ENCODE results near the gene SORL1.

Gene SORL1

DNA sequence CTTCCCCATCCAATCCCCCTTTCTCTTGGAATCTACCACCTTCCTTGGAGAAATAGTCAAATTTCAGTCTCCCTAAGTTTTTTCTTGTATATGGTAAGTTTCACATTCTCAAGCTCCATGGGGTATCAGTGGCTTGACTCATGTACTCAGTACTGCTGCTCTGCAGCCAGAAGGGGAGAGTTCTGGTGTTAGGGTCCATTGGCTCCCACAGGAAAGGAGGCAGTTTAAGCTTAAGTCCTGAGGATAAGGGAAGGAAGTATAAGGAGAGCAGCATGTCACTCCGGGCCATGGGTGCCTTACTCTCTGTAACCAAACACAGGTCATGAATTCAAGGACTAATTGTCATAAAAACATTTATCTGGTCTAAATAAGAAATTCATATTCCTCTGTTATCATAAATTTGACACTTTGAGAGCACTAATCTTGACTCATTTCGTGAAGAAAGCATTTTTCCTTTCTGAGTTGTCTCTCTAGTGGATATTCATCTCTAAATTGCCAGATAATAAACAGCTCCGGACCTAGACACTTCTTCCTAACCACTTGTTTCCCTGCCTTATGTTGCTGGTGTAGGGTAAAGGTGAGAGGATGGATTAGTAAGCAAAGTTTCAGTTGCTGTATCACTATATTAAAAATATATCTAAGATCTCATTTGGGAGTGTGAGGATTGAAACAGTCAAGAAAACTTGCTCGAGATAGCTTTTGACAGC, 20.1 kb upstream of the SORL1 start:
- peak; percentile 80 for DNase-seq

DNA sequence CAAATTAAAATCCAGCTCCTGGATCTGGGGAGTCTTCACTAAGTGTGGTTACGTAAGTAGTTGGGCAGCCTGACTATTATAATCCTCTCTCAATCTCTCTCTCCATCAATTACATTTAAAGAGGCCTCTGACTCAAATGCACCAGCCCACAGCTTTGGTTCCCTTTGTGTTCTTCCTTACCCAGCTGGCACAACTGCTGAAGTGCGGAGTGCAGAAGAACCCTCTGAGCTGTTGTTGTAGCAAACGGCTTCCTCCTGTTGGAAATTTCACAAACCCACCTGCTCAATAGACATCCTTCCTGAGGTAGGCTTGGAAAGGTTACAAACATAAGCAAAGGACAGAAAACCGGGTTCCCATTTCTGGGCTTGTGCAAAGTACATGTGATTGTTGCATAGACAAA, 17.0 kb upstream of the SORL1 start:
- DNase-seq: no peak

DNA sequence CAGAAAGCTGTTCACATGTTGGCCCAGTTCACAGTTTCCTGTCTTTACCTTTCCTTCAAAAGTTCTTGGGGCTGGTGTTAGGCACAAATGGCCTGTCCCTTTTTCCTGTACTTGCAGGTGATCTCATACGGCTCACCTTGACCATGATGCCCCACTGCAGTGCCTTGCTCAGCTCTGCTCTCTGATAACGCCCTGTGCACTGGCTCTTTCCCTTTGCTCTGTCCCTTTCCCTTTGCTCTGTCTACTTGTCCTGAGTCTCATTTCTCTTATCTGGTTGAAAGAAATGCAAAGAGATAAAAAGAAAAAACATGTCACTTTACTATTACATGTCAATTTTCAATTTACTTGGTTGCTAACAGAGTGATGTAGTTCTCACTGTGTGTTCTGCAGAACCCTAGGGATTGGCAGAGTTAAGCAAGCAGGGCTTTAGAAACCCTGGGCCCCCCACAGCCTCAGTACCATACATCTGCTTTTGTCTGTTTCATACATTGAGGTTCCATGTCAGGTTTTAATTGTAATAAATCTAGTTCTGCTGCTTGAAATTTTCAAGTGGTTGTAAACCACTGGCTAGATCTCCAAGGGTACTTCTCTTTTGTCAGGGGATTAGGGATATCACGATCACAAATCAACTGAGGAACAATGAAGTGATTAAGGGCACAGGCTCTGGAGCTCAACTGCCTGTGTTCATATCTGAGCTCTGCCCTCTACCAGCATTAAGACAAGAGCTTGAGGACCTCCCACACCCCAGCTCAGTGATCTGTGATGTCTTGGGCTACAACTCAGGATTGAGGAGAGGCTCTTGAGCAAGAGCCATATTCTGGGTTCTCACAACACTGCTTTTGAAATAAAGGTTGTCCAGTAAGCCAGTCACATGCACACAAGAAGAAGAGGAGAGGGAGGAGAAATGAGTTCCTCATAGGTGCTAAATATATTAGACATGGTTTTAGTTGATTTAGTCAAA, 16.3 kb upstream of the SORL1 start:
- DNase-seq: no peak

DNA sequence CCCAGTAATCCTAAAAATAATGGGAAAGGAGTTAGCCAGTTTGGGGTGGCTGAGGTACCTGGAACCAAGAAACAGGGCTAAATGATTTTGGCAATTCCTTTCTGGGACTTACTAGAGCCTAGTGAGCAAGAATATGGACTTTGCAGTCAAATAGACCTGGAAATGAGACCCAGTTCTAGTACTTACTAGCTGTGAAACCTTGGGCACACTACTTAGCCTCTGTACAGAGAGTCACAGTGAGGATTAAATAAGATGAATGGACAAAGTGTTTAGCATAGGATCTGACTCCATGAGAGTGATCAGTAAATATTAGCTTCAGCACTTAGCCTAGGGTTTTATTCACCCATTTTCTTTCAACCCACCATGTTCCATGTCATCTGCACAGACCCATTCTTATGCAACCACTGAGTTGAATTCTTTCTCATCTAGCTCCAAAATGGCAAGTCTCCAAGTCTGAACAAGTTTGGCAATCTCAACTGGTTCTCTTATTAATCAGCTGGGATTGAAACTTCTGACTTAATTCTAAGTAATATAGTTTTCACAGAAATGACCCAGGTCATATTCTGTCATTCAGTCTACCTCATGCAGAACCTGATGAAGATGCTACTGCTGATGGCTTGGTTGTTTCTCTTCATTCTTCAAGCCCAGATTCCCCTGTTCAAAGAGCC, 15.0 kb upstream of the SORL1 start:
- no peak for DNase-seq

DNA sequence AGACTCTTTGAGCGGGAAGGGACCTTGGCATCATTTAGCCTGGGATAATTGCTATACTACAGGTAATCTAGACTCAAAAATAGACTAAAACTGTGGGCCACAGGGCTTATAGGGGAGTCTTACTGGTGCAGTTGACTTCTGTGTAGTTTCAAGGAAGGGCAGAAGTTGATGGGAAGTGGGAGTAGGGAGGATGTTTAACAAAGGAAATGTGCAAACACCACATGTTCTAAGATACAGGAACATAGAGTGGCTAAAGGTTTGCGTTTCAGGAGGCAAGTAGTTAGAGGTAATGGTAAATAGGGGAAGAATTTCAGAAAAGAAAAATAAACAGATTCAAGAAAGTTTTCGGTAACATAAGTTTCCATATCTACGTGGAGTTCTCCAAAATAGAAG, 14.4 kb upstream of the SORL1 start:
- no peak for DNase-seq

DNA sequence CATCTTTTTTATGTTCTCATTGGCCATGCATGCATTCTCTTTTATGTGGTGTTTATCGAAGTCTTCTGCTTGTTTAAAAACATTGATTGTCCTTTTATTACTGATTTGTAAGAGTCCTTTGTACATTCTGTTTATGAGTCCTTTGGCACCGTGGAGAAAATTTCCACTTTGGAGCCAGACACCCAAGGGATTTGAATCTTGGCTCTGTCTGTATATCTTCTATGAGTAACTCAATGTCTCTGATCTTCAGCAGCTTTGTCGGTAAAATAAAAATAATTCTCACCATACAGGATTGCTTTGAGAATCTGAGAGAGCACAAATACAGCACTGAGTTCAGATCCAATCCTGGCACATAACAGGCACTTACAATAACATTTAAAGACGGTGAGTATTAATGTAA, 12.8 kb upstream of the SORL1 start:
- DNase-seq: no peak

DNA sequence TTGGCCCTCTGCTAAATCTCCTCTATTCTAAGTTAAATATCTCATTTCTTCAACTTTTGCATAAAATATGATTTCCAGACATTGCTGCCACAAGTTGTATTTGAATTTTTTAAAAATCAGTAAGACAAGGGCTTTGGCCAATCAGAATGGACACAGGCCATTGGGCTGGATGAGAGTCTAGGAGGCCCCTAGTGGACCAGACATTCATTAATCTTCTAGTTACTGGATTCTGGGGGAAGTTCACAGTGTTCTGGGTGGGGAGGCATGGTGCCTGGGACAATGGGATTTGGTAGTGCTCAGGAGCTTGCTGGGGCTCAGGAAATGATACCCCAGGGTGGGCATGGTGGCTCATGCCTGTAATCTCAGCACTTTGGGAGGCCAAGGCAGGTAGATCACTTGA, 12.4 kb upstream of the SORL1 start:
- no peak for DNase-seq

DNA sequence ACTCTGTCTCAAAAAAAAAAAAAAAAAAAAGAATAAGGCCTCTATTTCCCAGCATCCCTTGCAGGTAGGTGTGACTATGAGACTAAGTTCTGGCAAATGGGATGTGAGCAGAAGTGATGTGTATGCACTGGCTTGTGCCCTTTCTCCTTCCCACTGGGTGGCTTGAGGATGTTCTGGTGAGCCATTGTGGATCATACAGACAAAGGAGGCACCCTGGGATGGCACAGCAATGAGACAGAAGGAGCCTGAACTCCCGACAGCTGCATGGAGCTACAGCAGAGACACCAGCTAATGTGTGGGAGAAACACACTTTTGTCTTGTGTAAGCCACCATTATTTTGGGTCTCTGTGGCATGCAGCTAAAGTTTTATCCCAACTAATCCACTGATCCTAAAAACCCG, 10.6 kb upstream of the SORL1 start:
- DNase-seq: no peak

DNA sequence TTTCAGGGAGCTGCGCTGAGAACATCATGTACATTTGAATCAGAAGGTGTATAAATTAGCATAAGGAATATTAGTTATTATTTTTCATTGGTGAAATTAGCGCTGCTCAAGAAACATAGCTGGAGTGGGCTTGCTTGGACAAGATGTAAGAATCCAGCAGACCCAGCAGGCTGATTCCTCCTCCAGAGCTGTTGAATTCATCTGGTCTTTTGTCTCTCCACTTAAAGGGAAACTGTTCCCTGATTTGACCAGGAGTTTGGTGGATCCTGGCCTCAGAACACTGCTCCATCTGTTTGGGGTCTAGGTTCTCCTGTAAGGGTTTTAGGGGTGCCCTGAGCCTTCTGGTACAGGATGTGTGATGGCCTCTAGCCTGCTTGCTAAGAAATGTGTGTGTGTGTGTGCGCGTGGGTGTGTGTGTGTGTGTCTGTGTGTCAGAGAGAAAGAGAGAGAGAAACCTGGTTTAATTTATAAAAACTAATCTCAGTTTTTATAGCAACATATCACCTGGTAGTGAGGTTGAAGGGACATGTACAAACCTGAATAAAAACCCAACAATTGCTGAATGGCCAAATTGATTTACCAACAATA, 8.3 kb upstream of the SORL1 start:
- DNase-seq: no peak

DNA sequence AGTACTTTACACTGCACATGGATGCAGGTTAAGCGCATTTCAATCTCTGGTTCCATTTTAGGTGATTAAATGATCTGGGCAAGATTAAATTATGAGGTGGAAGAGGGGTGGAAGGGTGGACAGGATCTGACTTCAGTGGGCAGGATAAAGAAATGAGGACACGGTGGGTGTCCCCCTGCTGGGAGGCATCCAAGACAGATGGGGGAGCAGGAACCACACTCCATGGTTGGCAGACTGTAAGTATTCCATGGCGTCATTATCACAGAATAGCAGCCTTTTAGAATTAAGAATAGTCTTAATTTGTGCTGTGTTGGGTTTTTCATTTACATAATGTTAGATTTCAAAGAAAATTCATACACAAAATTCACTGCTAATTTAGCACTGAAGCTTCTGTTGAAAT, 7.6 kb upstream of the SORL1 start:
- no peak for DNase-seq

DNA sequence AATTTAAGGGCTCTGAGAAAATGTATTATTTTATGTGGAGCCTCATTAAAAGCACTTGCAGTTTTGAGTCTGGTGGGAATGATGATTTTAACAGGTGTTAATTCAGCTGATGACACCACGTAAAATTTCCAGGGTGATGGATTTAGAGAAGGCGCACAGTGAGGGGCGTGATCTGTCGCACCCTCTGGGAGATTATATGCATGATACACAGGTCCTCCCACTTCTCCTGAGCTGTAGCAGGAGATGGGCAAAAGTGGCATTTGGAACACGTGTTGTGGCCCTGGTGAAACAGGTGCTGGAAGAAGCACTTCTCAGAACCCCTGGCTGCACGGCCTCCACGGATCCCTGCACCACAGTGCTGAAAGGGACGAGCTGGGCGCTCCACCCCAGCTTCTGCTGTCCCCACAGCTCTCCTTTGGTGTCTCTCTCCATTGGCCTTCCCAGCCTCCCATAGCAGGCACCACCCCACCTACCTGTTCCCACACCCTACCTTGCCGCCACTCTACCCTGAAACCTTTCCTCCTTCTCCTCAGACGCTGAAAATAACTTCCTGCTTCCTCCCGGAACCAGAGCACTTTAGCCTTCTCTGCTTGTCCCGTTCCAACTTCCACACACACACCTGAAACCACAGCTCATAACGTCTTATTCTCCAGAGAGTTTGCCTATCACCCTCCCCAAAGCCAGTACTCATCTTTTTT, 6.9 kb upstream of the SORL1 start:
- DNase-seq: no peak

DNA sequence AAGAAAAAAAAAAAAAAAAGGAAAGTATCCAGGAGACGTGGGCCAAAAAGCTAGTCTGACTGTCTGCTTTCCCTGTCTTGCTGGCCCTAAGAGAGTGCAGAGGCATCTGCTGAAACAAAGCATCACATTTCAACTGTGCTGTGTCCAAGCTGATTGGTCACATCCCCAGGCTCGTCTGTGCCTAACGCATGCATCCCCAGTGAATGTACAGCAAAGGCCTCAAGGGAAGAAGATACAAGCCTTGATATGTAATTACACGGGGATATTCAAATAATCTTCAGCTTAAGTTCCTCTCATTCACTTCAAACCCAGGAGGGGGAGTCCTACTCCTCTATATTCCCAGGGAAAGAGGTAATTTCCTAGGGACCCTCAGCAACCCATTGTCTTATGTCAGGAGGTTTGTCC, 5.4 kb upstream of the SORL1 start:
- DNase-seq: no peak

DNA sequence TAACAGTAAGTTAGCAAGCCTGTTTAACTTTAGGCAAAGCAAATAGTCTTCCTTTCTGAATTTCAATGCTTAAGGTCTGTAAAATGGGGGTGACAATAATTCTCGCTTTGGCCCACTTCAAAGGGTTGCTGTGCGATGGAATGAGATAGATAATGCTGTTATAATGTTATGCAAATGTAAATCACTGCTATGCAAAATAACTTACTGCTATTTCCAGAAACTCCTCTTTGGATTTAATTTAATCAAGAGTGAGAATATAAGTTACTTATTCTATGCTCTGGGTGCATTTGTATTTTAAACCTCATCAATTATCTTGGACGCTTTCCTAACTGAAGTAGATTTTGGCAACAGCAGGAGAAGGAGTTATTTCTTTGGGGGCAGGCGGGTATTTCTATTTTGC, 4.1 kb upstream of the SORL1 start:
- DNase-seq: no peak

DNA sequence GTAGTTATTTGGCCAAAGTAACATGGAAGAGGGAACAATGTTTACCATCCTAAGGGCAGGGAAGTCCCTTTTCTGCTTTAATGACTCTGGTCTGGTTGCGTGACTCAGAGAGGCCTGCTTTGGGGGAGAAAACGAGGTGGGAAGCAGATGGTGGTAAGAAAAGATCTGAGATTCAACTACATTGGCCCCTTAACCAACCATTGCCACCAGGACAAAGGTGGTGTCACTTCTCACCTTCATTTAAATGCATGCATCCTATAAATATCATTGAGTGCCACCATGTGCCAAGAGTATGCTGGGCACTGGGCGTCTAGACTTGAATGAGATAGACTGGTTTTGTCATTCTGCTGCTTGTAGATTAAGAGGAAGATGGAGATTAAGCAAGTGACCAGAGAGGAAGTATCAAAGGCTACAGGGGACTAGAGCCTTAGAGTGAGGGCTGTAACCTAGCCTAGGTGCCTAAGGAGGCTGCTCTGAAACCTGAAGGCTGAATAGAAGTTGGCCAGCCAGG, 3.6 kb upstream of the SORL1 start:
- no peak for DNase-seq

DNA sequence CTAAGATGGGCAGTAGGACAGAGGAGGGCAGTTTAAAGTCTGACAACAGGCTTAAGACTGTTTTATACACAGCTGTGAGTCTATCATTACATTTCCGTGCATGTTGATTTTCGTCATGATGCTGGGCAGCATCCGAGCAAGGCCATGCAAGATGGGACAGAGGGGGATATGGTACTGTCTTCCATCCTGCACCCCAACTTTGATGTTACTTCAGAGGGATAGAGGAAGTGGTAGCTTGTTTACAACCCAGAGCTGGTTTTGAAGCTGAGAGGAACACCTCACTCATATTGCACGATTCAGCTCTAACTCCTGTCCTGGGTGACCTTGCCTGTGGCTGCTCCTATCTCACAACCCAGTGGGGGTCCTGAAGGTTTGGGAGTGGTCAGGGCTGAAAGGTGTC, 3.0 kb upstream of the SORL1 start:
- DNase-seq: no peak

DNA sequence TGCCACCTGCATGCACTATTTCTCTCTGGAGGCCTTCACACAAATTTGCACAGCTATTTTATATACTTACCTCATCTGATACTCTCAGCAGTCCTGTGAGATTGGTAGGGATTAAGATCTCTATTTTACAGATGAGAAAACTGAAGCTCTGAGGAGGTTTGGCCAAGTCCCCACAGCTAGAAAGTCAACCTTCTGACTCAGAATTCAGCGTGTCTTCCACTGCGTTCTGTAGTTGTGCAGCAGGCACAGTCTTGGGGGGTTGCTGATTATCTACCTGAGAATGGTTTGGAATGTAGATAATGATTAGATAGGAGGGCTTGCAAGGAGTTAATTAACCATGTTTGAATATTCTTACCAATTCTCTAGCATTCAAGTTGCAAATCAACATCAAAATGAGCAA, 2.5 kb upstream of the SORL1 start:
- DNase-seq: no peak

DNA sequence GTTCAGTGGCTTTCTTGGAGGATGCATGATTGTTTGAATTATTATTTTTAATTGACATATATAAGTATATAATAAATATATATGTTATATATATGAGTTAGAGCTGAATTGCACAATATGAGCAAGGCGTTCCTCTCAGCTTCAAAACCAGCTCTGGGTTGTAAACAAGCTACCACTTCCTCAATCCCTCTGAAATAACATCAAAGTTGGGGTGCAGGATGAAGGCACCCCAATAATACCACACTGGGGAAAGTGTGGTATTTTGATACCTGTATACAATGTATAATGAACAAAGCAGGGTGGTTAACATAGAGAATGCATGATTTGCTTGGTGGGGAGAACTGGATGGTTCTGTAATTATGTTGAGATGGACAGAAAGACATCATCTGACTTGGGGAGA, 1.7 kb upstream of the SORL1 start:
- no peak for DNase-seq

DNA sequence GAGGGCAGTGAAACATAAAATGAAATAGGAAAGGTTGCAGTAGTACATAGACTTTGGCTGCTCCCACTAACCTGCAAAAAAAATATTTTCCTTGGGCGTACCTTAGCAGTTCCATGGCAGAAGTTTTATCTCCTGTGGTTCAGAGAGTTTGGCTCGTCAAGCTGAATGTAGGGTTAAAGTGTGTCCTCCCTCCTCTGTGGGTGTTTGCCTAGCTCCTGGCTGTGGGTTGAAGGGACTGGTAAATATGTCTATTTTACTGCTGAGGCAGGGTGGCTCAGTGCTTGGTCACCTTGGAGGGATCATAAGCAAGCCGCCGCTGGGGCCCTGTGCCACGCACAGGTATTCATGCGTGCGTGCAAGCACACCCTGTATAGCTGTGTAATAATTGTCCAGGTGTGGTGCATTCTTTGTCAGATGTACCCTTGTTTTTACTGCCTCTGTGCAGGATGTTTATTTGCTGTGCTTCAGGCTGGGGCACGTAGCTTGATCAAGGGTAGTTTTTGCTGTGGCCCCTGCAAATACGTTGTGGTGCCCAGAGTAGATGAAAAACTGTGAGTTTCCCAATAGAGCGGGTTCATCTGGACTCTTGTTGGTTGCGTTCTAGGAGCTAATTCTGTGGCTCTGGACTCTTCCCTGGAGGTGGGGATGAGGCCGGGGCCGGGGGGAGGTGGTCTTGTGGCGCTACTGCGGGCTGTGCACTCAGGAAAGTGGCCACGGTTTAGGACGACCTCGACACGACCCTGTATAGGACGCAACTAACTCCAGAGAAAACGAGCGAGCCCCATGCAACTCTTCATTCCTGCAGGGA, 732 bp upstream of the SORL1 start:
- DNase-seq: no peak

DNA sequence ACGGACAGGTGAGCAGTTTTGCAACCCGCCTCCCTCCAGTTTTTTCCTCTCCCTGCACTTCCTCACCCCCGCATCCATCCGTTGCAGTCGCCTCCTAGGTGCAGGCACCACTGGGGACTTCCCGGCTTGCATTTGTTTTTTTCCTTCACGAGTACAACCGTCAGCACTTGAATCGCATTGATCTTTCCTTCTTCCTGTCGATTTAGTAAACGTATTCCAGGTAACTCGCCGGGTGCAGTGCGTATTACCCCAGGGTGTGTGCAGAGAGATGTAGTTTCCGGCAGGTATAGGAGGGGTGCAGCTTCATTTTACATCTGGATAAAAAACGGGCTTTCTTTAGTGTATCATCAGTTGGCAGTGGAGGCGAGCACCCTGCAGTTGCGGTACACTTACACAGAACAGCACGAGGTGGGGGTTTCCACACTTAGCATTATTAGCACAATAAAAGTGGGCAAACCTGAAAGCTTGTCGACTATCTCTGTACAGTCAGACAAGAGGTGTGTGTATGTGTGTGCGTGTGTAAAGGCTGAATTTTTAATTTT, 566 bp downstream of the SORL1 start, which contains the start of gene SORL1-AS1:
SORL1-AS1 (minus strand) TSS at position 359 of the 542 bp plus-strand sequence.
- DNase-seq: peak; percentile 53

DNA sequence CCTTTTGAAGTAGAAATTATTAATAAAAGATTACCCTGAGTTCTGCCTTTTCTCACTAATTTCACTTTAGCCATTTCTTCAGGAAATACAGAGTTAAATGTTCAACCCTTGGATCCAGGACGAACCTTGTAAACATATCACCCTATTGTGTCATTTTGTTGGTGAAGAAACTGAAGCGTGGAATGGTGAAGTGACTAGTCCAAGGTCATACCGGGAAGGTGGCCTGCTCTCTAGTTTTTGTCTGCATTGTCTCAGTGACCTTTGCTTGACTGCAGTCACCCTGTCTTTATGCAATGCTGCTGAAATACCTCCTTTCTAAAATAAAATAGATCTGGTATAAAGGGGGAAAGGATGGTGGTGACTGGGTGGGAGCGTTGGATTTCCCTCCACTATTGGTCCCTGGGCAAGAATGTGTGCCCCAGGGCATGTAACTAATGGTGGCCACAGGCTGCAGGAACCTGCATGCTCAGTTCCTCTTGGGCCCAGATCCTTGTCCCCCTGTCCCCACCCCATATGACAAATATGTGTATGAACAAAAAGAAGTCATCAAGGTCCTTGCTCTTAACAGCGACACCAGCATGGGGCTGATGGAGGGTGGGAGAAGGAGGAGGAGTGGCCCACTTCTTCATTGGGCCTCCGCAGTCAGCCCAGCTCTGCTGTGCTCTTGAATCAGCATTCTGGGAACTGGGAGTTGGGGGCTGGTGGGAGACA, 1.6 kb downstream of the SORL1 start:
- DNase-seq: no peak

DNA sequence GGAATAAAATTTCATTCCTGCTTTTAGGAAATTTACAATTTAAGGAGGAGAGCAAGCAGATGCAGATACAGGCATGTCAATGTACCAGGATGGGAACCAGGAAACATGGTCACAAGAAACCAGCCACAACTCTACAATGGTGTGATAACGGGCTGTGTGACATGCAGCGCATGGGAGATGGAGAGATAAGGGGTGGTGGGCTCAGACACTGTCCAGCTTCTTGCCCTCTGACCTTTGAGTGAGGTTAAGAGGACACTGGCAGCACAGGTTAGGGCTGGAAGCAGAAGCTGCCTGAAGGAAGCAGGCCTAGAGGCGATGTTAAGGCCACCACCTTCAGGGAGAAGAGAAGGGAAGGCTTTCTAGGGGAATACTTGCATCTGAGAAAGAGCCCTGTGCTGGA, 3.0 kb downstream of the SORL1 start:
- no peak for DNase-seq

Data from activated CD4-positive, alpha-beta T cell treated with anti-CD3 and anti-CD28 coated beads, Interleukin-2, Interleukin-6, amounts not matched to agents 100 ng/mL and 50 ng/mL, durations not matched to agents 16 hours and 8 hours (primary cell).